ENCODE data around the gene LAMA4.
A peak's percentile ranks its signal among the peaks of the same experiment; 100 is the strongest.

LAMA4 gene

GRCh38 chr6:112191509-112192020 lies 62.8 kb downstream of the LAMA4 start:
- no peak for DNase-seq (ENCODE audit: low read depth in 1 of 2, low spot score in 1 of 2)

- DNase-seq (ENCODE audit: low read depth in 1 of 2, low spot score in 1 of 2), result no peak
Measured at GRCh38 chr6:112190164-112190563, 64.2 kb downstream of the LAMA4 start.

- DNase-seq (ENCODE audit: low read depth in 1 of 2, low spot score in 1 of 2), result no peak
Measured at GRCh38 chr6:112189494-112189893, 64.9 kb downstream of the LAMA4 start.

- no peak for DNase-seq (ENCODE audit: low read depth in 1 of 2, low spot score in 1 of 2)
Measured at GRCh38 chr6:112188906-112189305, 65.5 kb downstream of the LAMA4 start.

GRCh38 chr6:112187736-112188135 lies 66.6 kb downstream of the LAMA4 start:
- DNase-seq (ENCODE audit: low read depth in 1 of 2, low spot score in 1 of 2), result no peak

GRCh38 chr6:112184951-112185350 lies 69.4 kb downstream of the LAMA4 start:
- no peak for DNase-seq (ENCODE audit: low read depth in 1 of 2, low spot score in 1 of 2)

- no peak for DNase-seq (ENCODE audit: low read depth in 1 of 2, low spot score in 1 of 2)
Measured at GRCh38 chr6:112183271-112183671, 71.1 kb downstream of the LAMA4 start.

- DNase-seq (ENCODE audit: low read depth in 1 of 2, low spot score in 1 of 2), result no peak
Measured at GRCh38 chr6:112181130-112181529, 73.2 kb downstream of the LAMA4 start.

- DNase-seq (ENCODE audit: low read depth in 1 of 2, low spot score in 1 of 2), result no peak
Measured at GRCh38 chr6:112180095-112180820, 74.1 kb downstream of the LAMA4 start.

- DNase-seq (ENCODE audit: low read depth in 1 of 2, low spot score in 1 of 2), result no peak
Measured at GRCh38 chr6:112179631-112180030, 74.7 kb downstream of the LAMA4 start.

GRCh38 chr6:112178846-112179245 lies 75.5 kb downstream of the LAMA4 start:
- DNase-seq (ENCODE audit: low read depth in 1 of 2, low spot score in 1 of 2), result no peak

- no peak for DNase-seq (ENCODE audit: low read depth in 1 of 2, low spot score in 1 of 2)
Measured at GRCh38 chr6:112177092-112177491, 77.3 kb downstream of the LAMA4 start.

GRCh38 chr6:112176175-112176574 lies 78.2 kb downstream of the LAMA4 start:
- DNase-seq (ENCODE audit: low read depth in 1 of 2, low spot score in 1 of 2), result no peak

- no peak for DNase-seq (ENCODE audit: low read depth in 1 of 2, low spot score in 1 of 2)
Measured at GRCh38 chr6:112173221-112173804, 81.1 kb downstream of the LAMA4 start.

GRCh38 chr6:112172540-112172939 lies 81.8 kb downstream of the LAMA4 start:
- no peak for DNase-seq (ENCODE audit: low read depth in 1 of 2, low spot score in 1 of 2)

GRCh38 chr6:112169541-112169940 lies 84.8 kb downstream of the LAMA4 start:
- no peak for DNase-seq (ENCODE audit: low read depth in 1 of 2, low spot score in 1 of 2)

- peak; percentile 55 to 63 for DNase-seq (ENCODE audit: low read depth in 1 of 2, low spot score in 1 of 2)
Measured at GRCh38 chr6:112163295-112164257, 90.8 kb downstream of the LAMA4 start.

- DNase-seq (ENCODE audit: low read depth in 1 of 2, low spot score in 1 of 2), result no peak
Measured at GRCh38 chr6:112160745-112161144, 93.6 kb downstream of the LAMA4 start.

GRCh38 chr6:112156668-112157067 lies 97.7 kb downstream of the LAMA4 start:
- no peak for DNase-seq (ENCODE audit: low read depth in 1 of 2, low spot score in 1 of 2)

GRCh38 chr6:112155886-112156285 lies 98.5 kb downstream of the LAMA4 start:
- no peak for DNase-seq (ENCODE audit: low read depth in 1 of 2, low spot score in 1 of 2)

- no peak for DNase-seq (ENCODE audit: low read depth in 1 of 2, low spot score in 1 of 2)
Measured at GRCh38 chr6:112154711-112155110, 99.7 kb downstream of the LAMA4 start.
